ENCODE data around the gene DIP2B. TPM values are rescaled to one million over a fixed set of nuclear protein-coding genes. Genes with fewer than 3 reads are reported as not detected.

Gene DIP2B, protein sequence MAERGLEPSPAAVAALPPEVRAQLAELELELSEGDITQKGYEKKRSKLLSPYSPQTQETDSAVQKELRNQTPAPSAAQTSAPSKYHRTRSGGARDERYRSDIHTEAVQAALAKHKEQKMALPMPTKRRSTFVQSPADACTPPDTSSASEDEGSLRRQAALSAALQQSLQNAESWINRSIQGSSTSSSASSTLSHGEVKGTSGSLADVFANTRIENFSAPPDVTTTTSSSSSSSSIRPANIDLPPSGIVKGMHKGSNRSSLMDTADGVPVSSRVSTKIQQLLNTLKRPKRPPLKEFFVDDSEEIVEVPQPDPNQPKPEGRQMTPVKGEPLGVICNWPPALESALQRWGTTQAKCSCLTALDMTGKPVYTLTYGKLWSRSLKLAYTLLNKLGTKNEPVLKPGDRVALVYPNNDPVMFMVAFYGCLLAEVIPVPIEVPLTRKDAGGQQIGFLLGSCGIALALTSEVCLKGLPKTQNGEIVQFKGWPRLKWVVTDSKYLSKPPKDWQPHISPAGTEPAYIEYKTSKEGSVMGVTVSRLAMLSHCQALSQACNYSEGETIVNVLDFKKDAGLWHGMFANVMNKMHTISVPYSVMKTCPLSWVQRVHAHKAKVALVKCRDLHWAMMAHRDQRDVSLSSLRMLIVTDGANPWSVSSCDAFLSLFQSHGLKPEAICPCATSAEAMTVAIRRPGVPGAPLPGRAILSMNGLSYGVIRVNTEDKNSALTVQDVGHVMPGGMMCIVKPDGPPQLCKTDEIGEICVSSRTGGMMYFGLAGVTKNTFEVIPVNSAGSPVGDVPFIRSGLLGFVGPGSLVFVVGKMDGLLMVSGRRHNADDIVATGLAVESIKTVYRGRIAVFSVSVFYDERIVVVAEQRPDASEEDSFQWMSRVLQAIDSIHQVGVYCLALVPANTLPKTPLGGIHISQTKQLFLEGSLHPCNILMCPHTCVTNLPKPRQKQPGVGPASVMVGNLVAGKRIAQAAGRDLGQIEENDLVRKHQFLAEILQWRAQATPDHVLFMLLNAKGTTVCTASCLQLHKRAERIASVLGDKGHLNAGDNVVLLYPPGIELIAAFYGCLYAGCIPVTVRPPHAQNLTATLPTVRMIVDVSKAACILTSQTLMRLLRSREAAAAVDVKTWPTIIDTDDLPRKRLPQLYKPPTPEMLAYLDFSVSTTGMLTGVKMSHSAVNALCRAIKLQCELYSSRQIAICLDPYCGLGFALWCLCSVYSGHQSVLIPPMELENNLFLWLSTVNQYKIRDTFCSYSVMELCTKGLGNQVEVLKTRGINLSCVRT (N-terminal part only)
- total RNA-seq (2022; extraction: Qiagen RNA extraction; ENCODE audit: low read depth): 12.4 to 17.8 TPM (median 15.3 TPM) in 5 replicates

DNA sequence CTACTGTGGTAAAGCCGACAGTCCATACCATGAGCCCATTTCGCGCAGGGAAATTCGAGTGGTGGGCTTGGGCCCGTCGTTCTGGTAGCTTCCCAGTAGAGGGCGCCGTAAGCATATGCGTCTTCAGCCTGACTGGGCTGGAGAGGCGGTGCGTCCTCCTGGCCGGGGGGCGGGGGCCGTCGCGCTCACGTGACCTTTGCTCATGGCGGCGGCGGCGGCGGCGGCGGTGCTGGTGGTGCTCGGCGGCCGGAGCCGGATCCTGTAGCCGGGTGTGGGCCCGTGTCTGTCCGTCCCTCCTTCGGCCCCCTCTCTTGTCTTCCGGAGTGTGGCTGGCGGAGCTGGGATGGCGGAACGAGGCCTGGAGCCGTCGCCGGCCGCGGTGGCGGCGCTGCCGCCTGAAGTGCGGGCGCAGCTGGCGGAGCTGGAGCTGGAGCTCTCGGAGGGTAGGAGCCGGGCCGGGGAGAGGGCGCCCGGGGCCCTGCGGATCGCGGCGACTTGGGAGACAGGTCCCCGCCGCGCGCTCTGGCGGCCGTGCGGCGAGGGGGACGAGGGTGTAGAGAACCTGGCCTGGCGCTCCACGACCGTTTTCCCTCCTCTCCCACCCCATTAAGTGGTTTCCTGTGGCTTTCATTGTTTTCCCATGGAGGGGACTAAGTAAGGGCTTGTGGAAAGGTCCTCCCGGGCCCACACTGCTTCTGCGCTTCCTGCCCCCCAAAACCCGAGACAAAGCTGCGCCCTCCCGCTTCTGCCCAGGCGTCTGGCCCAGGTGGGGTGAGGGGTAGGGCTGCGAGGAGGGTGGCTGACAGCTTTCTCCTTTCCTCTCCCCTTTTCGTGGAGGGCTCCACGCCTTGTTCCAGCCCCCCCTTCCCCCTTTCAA is at the start of gene DIP2B:
Gene DIP2B (plus strand): TSS at position 188 of the 877 bp plus-strand sequence. CDS start 156 bp downstream, at position 344.

DNA sequence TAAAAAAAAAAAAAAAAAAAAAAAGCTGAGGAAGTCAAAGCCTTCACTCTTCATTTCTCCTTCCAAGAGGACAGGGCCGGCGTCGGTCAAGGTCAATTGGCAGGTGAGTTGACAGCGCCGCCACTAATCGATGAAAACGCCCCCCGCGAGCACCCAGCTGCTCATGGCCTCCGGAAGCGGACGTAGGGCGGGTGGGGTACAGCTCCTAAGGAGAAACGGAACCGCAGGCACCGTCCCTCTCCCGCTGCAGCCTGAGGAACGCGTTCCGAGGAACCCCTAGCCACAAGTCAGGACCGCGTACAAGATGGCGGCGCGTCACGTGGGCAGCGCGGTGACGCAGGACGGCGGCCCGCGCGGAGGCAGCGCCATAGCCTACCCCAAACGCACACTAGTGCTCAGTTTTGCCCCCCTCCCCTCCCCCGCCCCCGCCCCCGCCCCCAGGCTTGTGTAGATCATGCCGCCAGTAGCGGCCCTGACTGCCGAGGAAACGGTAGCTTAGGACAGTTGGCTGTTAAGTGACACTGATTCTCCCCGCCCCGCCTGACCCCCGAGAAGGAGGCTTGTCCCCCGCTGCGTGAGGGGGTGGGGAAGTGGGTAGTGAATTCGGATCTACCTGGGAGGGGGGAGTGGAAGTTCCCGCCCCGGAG is 259.0 kb downstream of the DIP2B start, which contains the start of gene ATF1:
Gene ATF1 (plus strand): TSS at position 463 of the 647 bp plus-strand sequence. CDS start 16,045 bp downstream, outside the sequence.

Other genes starting within 250 kb of the DIP2B start
- 5.2 to 7.8 TPM (median 6.3 TPM) in 5 replicates for gene LIMA1, start 221.5 kb upstream of the DIP2B start, total RNA-seq (2022; extraction: Qiagen RNA extraction; ENCODE audit: low read depth)
- not detected in 5 replicates for gene FAM186A, start 108.4 kb upstream of the DIP2B start, total RNA-seq (2022; extraction: Qiagen RNA extraction; ENCODE audit: low read depth)
- gene LARP4, start 104.1 kb upstream of the DIP2B start, total RNA-seq (2022; extraction: Qiagen RNA extraction; ENCODE audit: low read depth): 36.4 to 49.1 TPM (median 46.9 TPM) in 5 replicates

Measured in A549 treated with GW870086 at 1 μM for 4 hours (cell line).